Astrocyte (in vitro differentiated cells and primary cell): ENCODE data around the gene DOCK10. TPM values are rescaled to one million over a fixed set of nuclear protein-coding genes. Genes with fewer than 3 reads are reported as not detected.

Source experiments
- DNase-seq: peaks from one replicate; pipeline ENCODE4 v3.0.0-alpha.2; 2010; ENCODE audit warnings: low read depth
- FAIRE-seq: peaks from 2 replicates; lab custom pipeline; 2011; peaks lifted over from hg19 to GRCh38; lab: Jason Lieb, UNC
- H2AFZ ChIP-seq: 2 replicates; pipeline ENCODE4 v1.6.0; 2012; ENCODE audit warnings: low read depth, low read length, inconsistent platforms
- H3K27ac ChIP-seq: 2 replicates; pipeline ENCODE4 v1.5.1; 2011; ENCODE audit warnings: low read depth, low read length, inconsistent platforms
- H3K27me3 ChIP-seq: 2 replicates; pipeline ENCODE4 v1.6.0; 2011; ENCODE audit warnings: low read length, inconsistent platforms; ENCODE audit not compliant: insufficient read depth
- H3K36me3 ChIP-seq: 2 replicates; pipeline ENCODE4 v1.5.1; 2011; ENCODE audit warnings: low read length, inconsistent platforms; ENCODE audit not compliant: insufficient read depth
- H3K4me1 ChIP-seq: 2 replicates; pipeline ENCODE4 v1.5.1; 2011; ENCODE audit warnings: low read length, inconsistent platforms; ENCODE audit not compliant: insufficient read depth
- H3K4me2 ChIP-seq: 2 replicates; pipeline ENCODE4 v1.6.0; 2012; ENCODE audit warnings: low read length, inconsistent platforms
- H3K4me3 ChIP-seq: 2 replicates; pipeline ENCODE4 v1.5.1; 2011; ENCODE audit warnings: low read depth, mild to moderate bottlenecking, low read length, inconsistent platforms; ENCODE audit not compliant: insufficient read depth
- H3K79me2 ChIP-seq: 2 replicates; pipeline ENCODE4 v1.6.0; 2012; ENCODE audit warnings: mild to moderate bottlenecking, low read length, inconsistent platforms; ENCODE audit not compliant: insufficient read depth
- H3K9ac ChIP-seq: 2 replicates; pipeline ENCODE4 v1.6.0; 2012; ENCODE audit warnings: mild to moderate bottlenecking, low read length, inconsistent platforms
- H3K9me3 ChIP-seq: 2 replicates; pipeline ENCODE4 v1.5.1; 2012; ENCODE audit warnings: low read depth, mild to moderate bottlenecking, low read length, inconsistent platforms; ENCODE audit not compliant: insufficient read depth
- H4K20me1 ChIP-seq: 2 replicates; pipeline ENCODE4 v1.6.0; 2012; ENCODE audit warnings: low read length, inconsistent platforms; ENCODE audit not compliant: insufficient read depth
- H3K27ac Mint-ChIP-seq: one replicate; pipeline ENCODE4 v1.8.0; 2021; ENCODE audit warnings: mild to moderate bottlenecking, mixed read lengths; ENCODE audit not compliant: unreplicated experiment
- H3K27me3 Mint-ChIP-seq: one replicate; pipeline ENCODE4 v1.8.0; 2021; ENCODE audit warnings: low read depth, mixed read lengths; ENCODE audit not compliant: unreplicated experiment
- H3K36me3 Mint-ChIP-seq: one replicate; pipeline ENCODE4 v1.8.0; 2021; ENCODE audit warnings: low read depth, mixed read lengths; ENCODE audit not compliant: unreplicated experiment
- H3K4me1 Mint-ChIP-seq: one replicate; pipeline ENCODE4 v1.8.0; 2021; ENCODE audit warnings: low read depth, mixed read lengths; ENCODE audit not compliant: unreplicated experiment
- H3K4me3 Mint-ChIP-seq: one replicate; pipeline ENCODE4 v1.8.0; 2021; ENCODE audit warnings: mild to moderate bottlenecking, moderate library complexity, mixed read lengths; ENCODE audit not compliant: unreplicated experiment
- H3K9me3 Mint-ChIP-seq: one replicate; pipeline ENCODE4 v1.8.0; 2021; ENCODE audit warnings: mild to moderate bottlenecking, mixed read lengths; ENCODE audit not compliant: unreplicated experiment
- CTCF ChIP-seq: IDR thresholded peaks from 2 replicates; pipeline ENCODE4 v1.5.1; 2011; ENCODE audit warnings: low read depth, mild to moderate bottlenecking, inconsistent platforms, low read length, moderate library complexity; ENCODE audit not compliant: insufficient read depth
- EZH2 ChIP-seq: IDR thresholded peaks from 2 replicates; pipeline ENCODE4 v1.6.1; 2012; ENCODE audit warnings: mild to moderate bottlenecking, low read length, inconsistent platforms; ENCODE audit not compliant: insufficient read depth
- total RNA-seq: library from RNA; stranded (reverse); gene quantifications from 2 replicates; pipeline ENCODE4 v1.2.1, GENCODE V29; 2021

DOCK10 gene
- total RNA-seq, 1 donor from 2014 or later, result 7.7 TPM

GRCh38 chr2:225070811-225071210 lies 28.5 kb upstream of the DOCK10 start:
- no peaks in the 10 kb centered on the region for H3K27me3 Mint-ChIP-seq
- no peaks in the 10 kb centered on the region for H3K4me1 ChIP-seq
- peaks cover 5% of the 10 kb centered on the region for H3K9me3 Mint-ChIP-seq
- H3K4me3 ChIP-seq, result no peak overlapping the region
- no peaks in the 10 kb centered on the region for H3K36me3 ChIP-seq
- no peak overlapping the region for H3K27ac Mint-ChIP-seq
- H3K27me3 ChIP-seq, result no peaks in the 10 kb centered on the region
- H3K4me2 ChIP-seq, result no peak overlapping the region
- H2AFZ ChIP-seq, result no peak overlapping the region
- DNase-seq (no peak), FAIRE-seq (no peak)
- no peaks in the 10 kb centered on the region for H3K4me1 Mint-ChIP-seq
- no peaks in the 10 kb centered on the region for H3K9me3 ChIP-seq
- no peak overlapping the region for H3K27ac ChIP-seq
- no peaks in the 10 kb centered on the region for H3K36me3 Mint-ChIP-seq
- no peaks in the 10 kb centered on the region for H3K79me2 ChIP-seq
- H3K9ac ChIP-seq, result no peak overlapping the region
- H4K20me1 ChIP-seq, result no peaks in the 10 kb centered on the region
- no peak overlapping the region for H3K4me3 Mint-ChIP-seq
- TF ChIP-seq CTCF, result no peak
- TF ChIP-seq EZH2, result no peak

GRCh38 chr2:225069966-225070365 lies 27.7 kb upstream of the DOCK10 start:
- Mint-ChIP-seq H3K27me3 (no peaks in the 10 kb centered on the region), H3K36me3 (no peaks in the 10 kb centered on the region), H3K27ac (no peak overlapping the region), H3K4me1 (no peaks in the 10 kb centered on the region), H3K4me3 (no peak overlapping the region), H3K9me3 (peaks cover 5% of the 10 kb centered on the region)
- Histone ChIP-seq H3K79me2 (no peaks in the 10 kb centered on the region), H3K36me3 (no peaks in the 10 kb centered on the region), H3K9me3 (no peaks in the 10 kb centered on the region), H3K4me2 (no peak overlapping the region), H3K4me1 (no peaks in the 10 kb centered on the region), H3K4me3 (no peak overlapping the region), H3K27me3 (no peaks in the 10 kb centered on the region), H2AFZ (no peak overlapping the region), H3K27ac (no peak overlapping the region), H4K20me1 (no peaks in the 10 kb centered on the region), H3K9ac (no peak overlapping the region)
- DNase-seq, result no peak
- FAIRE-seq, result no peak
- no peak for TF ChIP-seq EZH2
- no peak for TF ChIP-seq CTCF

GRCh38 chr2:225069477-225069876 lies 27.2 kb upstream of the DOCK10 start:
- H3K4me3 Mint-ChIP-seq, result no peak overlapping the region
- Histone ChIP-seq H2AFZ (no peak overlapping the region), H3K4me2 (no peak overlapping the region), H3K27me3 (no peaks in the 10 kb centered on the region), H3K27ac (no peak overlapping the region), H3K9me3 (no peaks in the 10 kb centered on the region), H3K36me3 (no peaks in the 10 kb centered on the region), H4K20me1 (no peaks in the 10 kb centered on the region), H3K4me1 (no peaks in the 10 kb centered on the region), H3K4me3 (no peak overlapping the region), H3K79me2 (no peaks in the 10 kb centered on the region), H3K9ac (no peak overlapping the region)
- peaks cover 5% of the 10 kb centered on the region for H3K9me3 Mint-ChIP-seq
- TF ChIP-seq EZH2 (no peak), CTCF (no peak)
- no peaks in the 10 kb centered on the region for H3K36me3 Mint-ChIP-seq
- no peaks in the 10 kb centered on the region for H3K27me3 Mint-ChIP-seq
- DNase-seq (no peak), FAIRE-seq (no peak)
- H3K4me1 Mint-ChIP-seq, result no peaks in the 10 kb centered on the region
- H3K27ac Mint-ChIP-seq, result no peak overlapping the region
